Stomach (tissue), 4 donors: ENCODE data around the gene DPF3.

Source experiments
- EP300 ChIP-seq: sonication (generic); formaldehyde crosslinking; IDR thresholded peaks from one replicate; pipeline ENCODE4 v1.6.1; 2017; ENCODE audit warnings: antibody characterized with exemption
- POLR2A ChIP-seq, 4 donors: fragments of 450-650 bp; IDR thresholded peaks; one replicate each; pipeline ENCODE4 v1.6.1; 2016; ENCODE audit warnings: antibody characterized with exemption in 4 of 4, control low read depth in 2 of 4, mild to moderate bottlenecking in 1 of 4, moderate library complexity in 1 of 4
- POLR2AphosphoS5 ChIP-seq, 3 donors: sonication (generic); formaldehyde crosslinking; IDR thresholded peaks; one replicate each; pipeline ENCODE4 v1.6.1; 2016; ENCODE audit warnings: antibody characterized with exemption in 3 of 3
- TF ChIP-seq, protein P1 (sequence below), 7 experiments: fragments of 450-650 bp in 4 of 7; fragments of 200-600 bp in 3 of 7; sonication (generic) in 3 of 7; IDR thresholded peaks; one replicate each; pipeline ENCODE4 v1.5.1; 2016 to 2019; ENCODE audit warnings: antibody characterized with exemption in 7 of 7, control low read depth in 2 of 7, mild to moderate bottlenecking in 1 of 7

DNA sequence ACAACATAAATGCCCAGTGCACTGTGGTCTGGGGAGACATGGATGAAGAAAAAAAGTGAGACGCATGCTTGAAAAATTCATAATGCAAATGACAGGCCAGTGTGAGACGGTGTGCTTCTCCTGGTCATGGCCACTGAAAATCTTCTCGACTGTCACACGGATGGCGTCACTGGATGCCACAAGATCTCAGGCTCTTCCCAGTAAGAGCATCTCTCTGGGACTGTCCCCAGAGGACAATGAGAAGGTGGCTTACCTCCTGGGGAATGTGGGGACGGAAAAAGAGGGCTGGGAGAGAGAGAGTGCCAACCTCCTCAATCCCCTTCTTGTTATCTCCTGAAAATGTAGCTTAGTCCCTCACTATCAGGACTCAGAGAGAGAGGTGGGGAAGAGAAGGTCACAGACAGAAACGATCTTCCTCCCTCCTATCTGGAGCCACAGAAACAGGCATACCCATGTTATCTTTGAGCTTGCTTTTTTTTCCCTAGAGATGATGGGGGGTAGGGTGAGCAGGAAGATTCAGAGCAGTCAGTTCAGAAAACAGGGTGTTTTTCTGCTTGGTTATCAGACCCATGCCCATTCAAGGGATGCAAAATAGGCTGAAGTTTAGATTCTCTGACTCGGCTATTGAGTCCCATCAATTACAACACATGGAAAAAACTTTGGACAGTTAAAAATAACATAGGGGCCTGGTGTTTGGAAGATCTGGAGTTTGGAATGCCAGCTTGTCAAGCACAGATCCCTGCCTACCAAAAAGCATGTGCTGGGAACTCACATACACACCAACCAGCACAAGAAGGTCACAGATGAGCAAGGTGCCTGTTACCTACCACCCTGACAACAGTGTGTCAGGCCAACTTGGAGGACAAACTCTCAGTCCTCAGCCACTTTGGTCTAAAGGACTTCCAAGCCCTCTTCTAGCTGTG, 24.2 kb downstream of the DPF3 start:
- TF ChIP-seq, protein P1, sequence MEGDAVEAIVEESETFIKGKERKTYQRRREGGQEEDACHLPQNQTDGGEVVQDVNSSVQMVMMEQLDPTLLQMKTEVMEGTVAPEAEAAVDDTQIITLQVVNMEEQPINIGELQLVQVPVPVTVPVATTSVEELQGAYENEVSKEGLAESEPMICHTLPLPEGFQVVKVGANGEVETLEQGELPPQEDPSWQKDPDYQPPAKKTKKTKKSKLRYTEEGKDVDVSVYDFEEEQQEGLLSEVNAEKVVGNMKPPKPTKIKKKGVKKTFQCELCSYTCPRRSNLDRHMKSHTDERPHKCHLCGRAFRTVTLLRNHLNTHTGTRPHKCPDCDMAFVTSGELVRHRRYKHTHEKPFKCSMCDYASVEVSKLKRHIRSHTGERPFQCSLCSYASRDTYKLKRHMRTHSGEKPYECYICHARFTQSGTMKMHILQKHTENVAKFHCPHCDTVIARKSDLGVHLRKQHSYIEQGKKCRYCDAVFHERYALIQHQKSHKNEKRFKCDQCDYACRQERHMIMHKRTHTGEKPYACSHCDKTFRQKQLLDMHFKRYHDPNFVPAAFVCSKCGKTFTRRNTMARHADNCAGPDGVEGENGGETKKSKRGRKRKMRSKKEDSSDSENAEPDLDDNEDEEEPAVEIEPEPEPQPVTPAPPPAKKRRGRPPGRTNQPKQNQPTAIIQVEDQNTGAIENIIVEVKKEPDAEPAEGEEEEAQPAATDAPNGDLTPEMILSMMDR (IDR thresholded peaks at IDR 0.05), result no peak
- TF ChIP-seq POLR2AphosphoS5 (IDR thresholded peaks at IDR 0.05) (no peak), POLR2A (IDR thresholded peaks at IDR 0.05) (no peak), EP300 (no peak)
